Measurements from ENCODE around the gene RGS12. TPM values are rescaled to one million over a fixed set of nuclear protein-coding genes. Genes with fewer than 3 reads are reported as not detected.
A peak's percentile ranks its signal among the peaks of the same experiment; 100 is the strongest.

The RGS12 gene
- polyA plus RNA-seq, 1 donor: 36.4 TPM

GRCh38 chr4:3284734-3285557 lies 7.9 kb upstream of the RGS12 start:
- Histone ChIP-seq H3K4me1 (ENCODE audit: control insufficient read depth, insufficient read depth, low read length) (no peaks in the 10 kb centered on the region), H3K9me3 (ENCODE audit: control insufficient read depth, low read depth, low read length) (no peaks in the 10 kb centered on the region), H3K36me3 (ENCODE audit: control insufficient read depth, insufficient read depth, low read length) (no peaks in the 10 kb centered on the region), H3K4me3 (ENCODE audit: low read length) (no peak overlapping the region), H3K27me3 (ENCODE audit: control insufficient read depth, insufficient read depth, low read length) (peaks cover 18% of the 10 kb centered on the region), H3K27ac (ENCODE audit: low read length) (no peak overlapping the region)
- DNase-seq: no peak
- 75% methylated on average over 1 of the region's 24 CpGs for WGBS (ENCODE audit: insufficient coverage, low lambda C conversion rate)

- no peaks in the 10 kb centered on the region for H3K36me3 ChIP-seq (ENCODE audit: control insufficient read depth, insufficient read depth, low read length)
- no peaks in the 10 kb centered on the region for H3K9me3 ChIP-seq (ENCODE audit: control insufficient read depth, low read depth, low read length)
- no CpG with 5 or more reads among the region's 38 CpGs for WGBS (ENCODE audit: insufficient coverage, low lambda C conversion rate)
- no peak overlapping the region for H3K27ac ChIP-seq (ENCODE audit: low read length)
- H3K27me3 ChIP-seq (ENCODE audit: control insufficient read depth, insufficient read depth, low read length): peaks cover 18% of the 10 kb centered on the region
- H3K4me1 ChIP-seq (ENCODE audit: control insufficient read depth, insufficient read depth, low read length): no peaks in the 10 kb centered on the region
- H3K4me3 ChIP-seq (ENCODE audit: low read length): no peak overlapping the region
- no peak for DNase-seq
Observed at GRCh38 chr4:3285558-3286334, 7.1 kb upstream of the RGS12 start.

GRCh38 chr4:3286335-3287175 lies 6.3 kb upstream of the RGS12 start:
- no peak for DNase-seq
- 85% methylated on average over 4 of the region's 32 CpGs for WGBS (ENCODE audit: insufficient coverage, low lambda C conversion rate)
- peaks cover 18% of the 10 kb centered on the region for H3K27me3 ChIP-seq (ENCODE audit: control insufficient read depth, insufficient read depth, low read length)

GRCh38 chr4:3287271-3287971 lies 5.4 kb upstream of the RGS12 start:
- WGBS (ENCODE audit: insufficient coverage, low lambda C conversion rate): 71% methylated on average over 2 of the region's 14 CpGs
- Histone ChIP-seq H3K4me1 (ENCODE audit: control insufficient read depth, insufficient read depth, low read length) (peaks cover 9% of the 10 kb centered on the region), H3K36me3 (ENCODE audit: control insufficient read depth, insufficient read depth, low read length) (no peaks in the 10 kb centered on the region), H3K9me3 (ENCODE audit: control insufficient read depth, low read depth, low read length) (no peaks in the 10 kb centered on the region), H3K4me3 (ENCODE audit: low read length) (no peak overlapping the region), H3K27ac (ENCODE audit: low read length) (no peak overlapping the region), H3K27me3 (ENCODE audit: control insufficient read depth, insufficient read depth, low read length) (peaks cover 18% of the 10 kb centered on the region)
- DNase-seq: no peak

More at GRCh38 chr4:3286335-3287175, 6.3 kb upstream of the RGS12 start:
- peaks cover 7% of the 10 kb centered on the region for H3K4me1 ChIP-seq (ENCODE audit: control insufficient read depth, insufficient read depth, low read length)
- no peaks in the 10 kb centered on the region for H3K9me3 ChIP-seq (ENCODE audit: control insufficient read depth, low read depth, low read length)
- H3K27ac ChIP-seq (ENCODE audit: low read length): no peak overlapping the region
- no peak overlapping the region for H3K4me3 ChIP-seq (ENCODE audit: low read length)
- H3K36me3 ChIP-seq (ENCODE audit: control insufficient read depth, insufficient read depth, low read length): no peaks in the 10 kb centered on the region

- Histone ChIP-seq H3K36me3 (ENCODE audit: control insufficient read depth, insufficient read depth, low read length) (no peaks in the 10 kb centered on the region), H3K4me3 (ENCODE audit: low read length) (no peak overlapping the region), H3K4me1 (ENCODE audit: control insufficient read depth, insufficient read depth, low read length) (peaks cover 9% of the 10 kb centered on the region), H3K27me3 (ENCODE audit: control insufficient read depth, insufficient read depth, low read length) (peaks cover 18% of the 10 kb centered on the region), H3K9me3 (ENCODE audit: control insufficient read depth, low read depth, low read length) (no peaks in the 10 kb centered on the region), H3K27ac (ENCODE audit: low read length) (no peak overlapping the region)
- whole genome bisulfite sequencing (ENCODE audit: insufficient coverage, low lambda C conversion rate): no CpG with 5 or more reads among the region's 24 CpGs
- no peak for DNase-seq
Observed at GRCh38 chr4:3287972-3288570, 4.8 kb upstream of the RGS12 start.

- no peaks in the 10 kb centered on the region for H3K36me3 ChIP-seq (ENCODE audit: control insufficient read depth, insufficient read depth, low read length)
- peaks cover 18% of the 10 kb centered on the region for H3K27me3 ChIP-seq (ENCODE audit: control insufficient read depth, insufficient read depth, low read length)
- H3K4me3 ChIP-seq (ENCODE audit: low read length): no peak overlapping the region
- peaks cover 10% of the 10 kb centered on the region for H3K4me1 ChIP-seq (ENCODE audit: control insufficient read depth, insufficient read depth, low read length)
- no peaks in the 10 kb centered on the region for H3K9me3 ChIP-seq (ENCODE audit: control insufficient read depth, low read depth, low read length)
- no CpG with 5 or more reads among the region's 11 CpGs for WGBS (ENCODE audit: insufficient coverage, low lambda C conversion rate)
- no peak overlapping the region for H3K27ac ChIP-seq (ENCODE audit: low read length)
- no peak for DNase-seq
Observed at GRCh38 chr4:3288571-3289094, 4.2 kb upstream of the RGS12 start.

- Histone ChIP-seq H3K27ac (ENCODE audit: low read length) (no peak overlapping the region), H3K9me3 (ENCODE audit: control insufficient read depth, low read depth, low read length) (no peaks in the 10 kb centered on the region), H3K4me3 (ENCODE audit: low read length) (no peak overlapping the region), H3K27me3 (ENCODE audit: control insufficient read depth, insufficient read depth, low read length) (peaks cover 18% of the 10 kb centered on the region), H3K4me1 (ENCODE audit: control insufficient read depth, insufficient read depth, low read length) (peaks cover 19% of the 10 kb centered on the region), H3K36me3 (ENCODE audit: control insufficient read depth, insufficient read depth, low read length) (no peaks in the 10 kb centered on the region)
- no CpG with 5 or more reads among the region's 11 CpGs for WGBS (ENCODE audit: insufficient coverage, low lambda C conversion rate)
- no peak for DNase-seq
Observed at GRCh38 chr4:3290476-3290875, 2.3 kb upstream of the RGS12 start.

- Histone ChIP-seq H3K36me3 (ENCODE audit: control insufficient read depth, insufficient read depth, low read length) (no peaks in the 10 kb centered on the region), H3K27me3 (ENCODE audit: control insufficient read depth, insufficient read depth, low read length) (peaks cover 18% of the 10 kb centered on the region), H3K9me3 (ENCODE audit: control insufficient read depth, low read depth, low read length) (no peaks in the 10 kb centered on the region), H3K27ac (ENCODE audit: low read length) (no peak overlapping the region), H3K4me1 (ENCODE audit: control insufficient read depth, insufficient read depth, low read length) (peaks cover 19% of the 10 kb centered on the region), H3K4me3 (ENCODE audit: low read length) (no peak overlapping the region)
- no CpG with 5 or more reads among the region's 9 CpGs for WGBS (ENCODE audit: insufficient coverage, low lambda C conversion rate)
- DNase-seq: no peak
Observed at GRCh38 chr4:3290889-3291321, 1.9 kb upstream of the RGS12 start.

GRCh38 chr4:3291411-3291968 lies 1.3 kb upstream of the RGS12 start:
- no peaks in the 10 kb centered on the region for H3K9me3 ChIP-seq (ENCODE audit: control insufficient read depth, low read depth, low read length)
- H3K36me3 ChIP-seq (ENCODE audit: control insufficient read depth, insufficient read depth, low read length): no peaks in the 10 kb centered on the region
- DNase-seq: peak in 1 of 2 donors; percentile 66
- peaks cover 19% of the 10 kb centered on the region for H3K4me1 ChIP-seq (ENCODE audit: control insufficient read depth, insufficient read depth, low read length)
- H3K4me3 ChIP-seq (ENCODE audit: low read length): peak overlapping the region; percentile 90
- peak overlapping the region; percentile 88 for H3K27ac ChIP-seq (ENCODE audit: low read length)
- H3K27me3 ChIP-seq (ENCODE audit: control insufficient read depth, insufficient read depth, low read length): peaks cover 16% of the 10 kb centered on the region
- no CpG with 5 or more reads among the region's 24 CpGs for WGBS (ENCODE audit: insufficient coverage, low lambda C conversion rate)
